ENCODE measurements around the gene SPCS1. TPM values are rescaled to one million over a fixed set of nuclear protein-coding genes. Genes with fewer than 3 reads are reported as not detected.

Gene SPCS1
- total and polyA plus RNA-seq, 12 donors, result 21.7 to 122 (median 82.2) TPM

GRCh38 chr3:52743152-52743551, 37.2 kb downstream of the SPCS1 start:
- TF ChIP-seq CTCF (IDR thresholded peaks at IDR 0.05), result no peak
- no peaks in the 10 kb centered on the region for H3K27me3 ChIP-seq
- WGBS, 2 donors, result 93 to 95% methylated on average over 5 of the region's 5 CpGs
- no peak overlapping the region for H3K4me3 ChIP-seq
- no peak for ATAC-seq
- no peaks in the 10 kb centered on the region for H3K4me1 ChIP-seq
- intact Hi-C loops (cut with DNase I), result loop anchor here in 8 of 10 donors (5.0 to 10.0 kb wide), 5 partner anchors 182 to 332 kb away; no protein-coding TSS in a partner anchor
- H3K9me3 ChIP-seq, result no peaks in the 10 kb centered on the region
- no peak overlapping the region for H3K27ac ChIP-seq
- DNase-seq, result no peak
- peaks cover 0 to 100% (median 71%) of the 10 kb centered on the region in 9 donors for H3K36me3 ChIP-seq

GRCh38 chr3:52743721-52744120, 37.8 kb downstream of the SPCS1 start:
- Histone ChIP-seq H3K27ac (no peak overlapping the region), H3K27me3 (no peaks in the 10 kb centered on the region), H3K36me3 (peaks cover 0 to 100% (median 66%) of the 10 kb centered on the region in 9 donors), H3K4me3 (no peak overlapping the region), H3K9me3 (no peaks in the 10 kb centered on the region), H3K4me1 (no peaks in the 10 kb centered on the region)
- TF ChIP-seq CTCF (IDR thresholded peaks at IDR 0.05), result no peak
- no peak for DNase-seq
- 90 to 96% methylated on average over 2 of the region's 2 CpGs for WGBS, 2 donors
- ATAC-seq, result no peak
- intact Hi-C loops (cut with DNase I), result loop anchor here in 8 of 10 donors (5.0 to 10.0 kb wide), 5 partner anchors 181 to 331 kb away; no protein-coding TSS in a partner anchor

GRCh38 chr3:52752045-52752660, 46.2 kb downstream of the SPCS1 start:
- Histone ChIP-seq H3K4me1 (no peaks in the 10 kb centered on the region), H3K9me3 (no peaks in the 10 kb centered on the region), H3K4me3 (no peak overlapping the region), H3K27me3 (no peaks in the 10 kb centered on the region), H3K27ac (no peak overlapping the region), H3K36me3 (peaks cover 0 to 100% (median 48%) of the 10 kb centered on the region in 9 donors)
- intact Hi-C loops (cut with DNase I), result no loop called here
- DNase-seq (no peak), ATAC-seq (no peak)
- TF ChIP-seq CTCF (IDR thresholded peaks at IDR 0.05), result no peak
- 94 to 95% methylated on average over 3 of the region's 3 CpGs for WGBS, 2 donors

GRCh38 chr3:52754373-52754772, 48.5 kb downstream of the SPCS1 start:
- H3K4me1 ChIP-seq, result no peaks in the 10 kb centered on the region
- peaks cover 0 to 100% (median 47%) of the 10 kb centered on the region in 9 donors for H3K36me3 ChIP-seq
- DNase-seq, result no peak
- WGBS, 2 donors, result 94 to 96% methylated on average over 4 of the region's 4 CpGs
- no peaks in the 10 kb centered on the region for H3K9me3 ChIP-seq
- H3K27ac ChIP-seq, result no peak overlapping the region
- H3K27me3 ChIP-seq, result no peaks in the 10 kb centered on the region
- TF ChIP-seq CTCF (IDR thresholded peaks at IDR 0.05), result no peak
- H3K4me3 ChIP-seq, result no peak overlapping the region
- intact Hi-C loops (cut with DNase I), result no loop called here
- ATAC-seq, result no peak

Data from heart right ventricle (tissue), 16 donors.